HCEC 1CT (cell line): Measurements from ENCODE around the gene ZNF467.

Experiments used
- DNase-seq: peaks from one replicate; pipeline ENCODE4 v3.0.0-alpha.2; 2017

Gene ZNF467

DNA sequence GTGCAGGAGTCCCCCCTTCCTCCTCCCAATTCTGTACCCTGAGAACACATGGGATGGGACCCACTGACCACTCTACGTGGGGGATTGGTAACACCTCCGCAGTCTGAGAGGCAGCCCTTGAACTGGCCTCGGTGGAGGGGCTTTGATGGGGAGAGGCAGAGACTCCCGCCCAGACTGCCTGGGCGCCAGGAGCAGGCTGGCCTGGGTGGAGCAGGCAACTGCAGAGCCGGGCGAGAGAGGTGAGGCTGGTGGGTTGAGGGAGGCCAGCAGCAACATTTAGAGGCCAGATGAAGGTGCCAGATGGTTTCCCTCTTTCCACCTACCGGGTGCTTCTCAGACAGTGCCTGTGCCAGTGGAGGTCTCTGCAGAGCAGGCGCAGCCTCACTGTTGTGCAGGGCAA lies 30.7 kb upstream of the ZNF467 start:
- no peak for DNase-seq

DNA sequence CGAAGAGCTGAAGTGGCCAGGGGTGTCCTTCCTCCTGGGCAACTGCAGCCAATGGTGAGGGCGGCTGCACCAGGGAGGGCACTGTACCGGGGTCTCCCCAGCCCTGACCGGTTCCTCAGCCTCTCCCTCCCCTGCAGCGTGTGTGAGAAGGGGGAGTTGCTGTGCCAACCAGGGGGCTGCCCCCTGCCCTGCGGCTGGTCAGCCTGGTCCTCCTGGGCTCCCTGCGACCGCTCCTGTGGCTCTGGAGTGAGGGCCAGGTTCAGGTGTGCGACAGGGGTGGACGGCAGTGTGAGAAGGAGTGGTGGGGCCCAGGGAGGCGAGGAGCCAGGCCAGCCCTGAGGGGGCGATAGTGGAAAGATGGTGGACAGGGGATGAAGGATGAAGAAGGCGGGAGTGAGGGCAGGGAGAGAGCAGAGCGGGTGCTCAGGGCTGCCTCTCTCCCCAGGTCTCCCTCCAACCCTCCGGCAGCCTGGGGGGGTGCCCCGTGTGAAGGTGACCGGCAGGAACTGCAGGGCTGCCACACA lies 30.2 kb upstream of the ZNF467 start:
- DNase-seq = no peak

DNA sequence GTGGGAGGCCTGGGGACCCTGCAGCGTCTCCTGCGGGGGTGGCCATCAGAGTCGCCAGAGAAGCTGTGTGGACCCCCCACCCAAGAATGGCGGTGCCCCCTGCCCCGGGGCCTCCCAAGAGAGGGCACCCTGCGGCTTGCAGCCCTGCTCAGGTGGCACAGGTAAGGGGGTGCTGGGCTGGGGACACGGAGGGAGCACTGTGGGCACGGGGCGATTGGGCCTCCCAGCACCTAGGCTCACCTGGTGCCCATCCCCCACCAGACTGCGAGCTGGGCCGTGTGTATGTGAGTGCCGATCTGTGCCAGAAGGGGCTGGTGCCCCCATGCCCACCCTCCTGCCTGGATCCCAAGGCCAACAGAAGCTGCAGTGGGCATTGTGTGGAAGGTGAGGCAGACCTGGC lies 29.6 kb upstream of the ZNF467 start:
- DNase-seq = no peak

DNA sequence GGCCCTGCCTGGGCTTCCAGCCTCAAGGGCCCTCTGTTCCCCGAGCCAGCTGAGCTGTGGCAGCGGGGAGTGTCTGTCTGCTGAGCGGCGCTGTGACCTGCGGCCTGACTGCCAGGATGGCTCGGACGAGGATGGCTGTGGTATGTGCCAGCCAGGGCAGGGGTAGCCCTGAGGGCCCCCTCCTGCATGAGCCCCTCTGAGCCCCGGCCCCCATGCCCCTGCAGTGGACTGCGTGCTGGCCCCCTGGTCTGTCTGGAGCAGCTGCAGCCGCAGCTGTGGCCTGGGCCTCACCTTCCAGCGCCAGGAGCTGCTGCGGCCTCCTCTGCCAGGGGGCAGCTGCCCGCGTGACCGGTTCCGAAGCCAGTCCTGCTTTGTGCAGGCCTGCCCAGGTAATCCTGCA lies 28.4 kb upstream of the ZNF467 start:
- DNase-seq = no peak

DNA sequence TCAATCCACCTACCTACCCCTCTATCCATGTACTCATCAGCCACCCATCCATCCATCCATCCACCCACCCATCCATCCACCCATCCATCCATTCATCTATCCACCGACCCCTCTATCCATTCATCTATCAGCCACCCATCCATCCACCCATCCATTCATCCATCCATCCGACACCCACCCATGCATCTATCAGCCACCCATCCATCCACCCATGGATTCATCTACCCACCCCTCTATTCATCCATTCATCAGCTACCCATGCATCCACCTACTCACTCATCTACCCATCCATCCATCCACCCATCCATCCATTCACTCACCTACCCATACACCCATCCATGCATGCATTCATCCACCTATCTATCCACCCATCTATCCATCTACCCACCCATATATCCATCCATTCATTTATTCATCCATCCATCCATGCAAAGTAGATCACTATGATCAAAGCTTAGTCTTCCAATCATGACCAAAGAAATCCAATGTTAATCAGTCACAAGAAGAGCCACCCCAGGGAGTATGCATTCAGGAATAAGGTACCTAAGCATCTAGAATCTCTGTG lies 27.7 kb upstream of the ZNF467 start:
- DNase-seq = no peak

DNA sequence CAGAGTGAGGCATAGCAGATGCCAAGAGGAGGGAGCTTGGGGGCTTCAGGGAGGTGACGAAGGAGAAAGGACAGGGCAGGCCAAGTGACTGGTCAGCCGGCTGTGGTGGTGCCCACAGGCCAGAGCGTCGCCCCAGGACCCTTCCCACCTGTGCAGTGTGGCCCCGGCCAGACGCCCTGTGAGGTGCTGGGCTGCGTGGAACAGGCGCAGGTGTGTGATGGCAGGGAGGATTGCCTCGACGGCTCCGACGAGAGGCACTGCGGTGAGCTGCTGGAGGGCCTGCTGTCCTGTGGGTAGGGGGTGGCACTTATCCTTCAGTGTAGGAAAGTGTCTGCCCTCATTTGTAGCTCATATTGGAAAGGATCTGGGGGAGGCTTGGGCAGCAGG lies 26.8 kb upstream of the ZNF467 start:
- DNase-seq = no peak

DNA sequence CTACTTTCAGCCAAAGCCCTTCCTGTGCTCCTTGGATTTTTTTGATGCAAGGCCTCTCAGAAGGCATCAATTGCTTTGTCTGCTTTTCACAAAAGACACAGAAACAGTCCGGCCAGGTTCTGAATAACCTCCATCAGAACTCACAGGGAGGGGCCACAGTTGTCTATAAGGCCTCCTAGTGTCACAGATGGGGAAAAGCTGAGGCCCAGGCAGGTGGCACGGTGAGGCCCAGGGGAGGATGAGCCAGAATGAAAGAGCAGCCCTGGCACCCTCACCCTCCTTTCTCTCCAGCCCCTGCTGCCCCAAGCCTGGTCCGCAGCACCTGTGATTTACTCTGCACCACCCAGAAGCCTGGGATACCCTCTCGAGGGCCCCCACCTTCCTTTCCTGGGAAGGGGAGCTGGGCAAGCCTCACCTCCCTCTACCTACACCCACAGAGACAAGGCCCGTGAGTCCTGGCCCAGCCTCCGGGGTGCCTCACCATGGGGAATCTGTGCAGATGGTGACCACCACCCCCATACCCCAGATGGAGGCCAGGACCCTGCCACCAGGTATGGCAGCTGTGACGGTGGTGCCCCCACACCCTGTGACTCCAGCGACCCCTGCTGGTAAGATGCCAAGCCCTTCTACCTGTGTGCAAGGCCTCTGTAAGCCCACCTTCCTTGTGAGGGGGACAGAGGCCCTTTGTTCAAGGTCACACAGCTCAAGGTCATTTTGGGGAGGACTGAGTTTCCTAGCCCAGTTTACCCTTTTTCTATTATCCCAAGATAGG lies 26.2 kb upstream of the ZNF467 start:
- DNase-seq = no peak

DNA sequence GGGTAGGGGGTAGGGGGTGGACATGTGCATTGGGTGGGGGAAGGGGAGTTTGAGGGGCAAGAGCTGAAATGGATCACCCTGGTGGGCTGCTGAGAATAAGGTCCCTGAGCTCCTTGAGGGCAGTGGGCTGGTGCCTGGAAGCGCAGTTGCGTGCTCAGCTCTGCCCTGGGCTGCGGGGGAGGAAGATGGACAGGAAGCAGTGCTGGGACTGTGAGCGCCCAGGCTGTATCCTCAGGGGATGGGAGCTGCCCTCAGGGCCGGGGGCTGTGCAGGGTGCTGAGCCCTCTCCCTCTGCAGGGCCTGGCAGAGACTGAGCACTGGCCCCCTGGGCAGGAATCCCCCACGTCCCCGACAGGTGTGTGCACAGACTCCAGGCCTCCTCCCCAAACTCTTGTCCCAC lies 24.4 kb upstream of the ZNF467 start:
- DNase-seq = no peak

DNA sequence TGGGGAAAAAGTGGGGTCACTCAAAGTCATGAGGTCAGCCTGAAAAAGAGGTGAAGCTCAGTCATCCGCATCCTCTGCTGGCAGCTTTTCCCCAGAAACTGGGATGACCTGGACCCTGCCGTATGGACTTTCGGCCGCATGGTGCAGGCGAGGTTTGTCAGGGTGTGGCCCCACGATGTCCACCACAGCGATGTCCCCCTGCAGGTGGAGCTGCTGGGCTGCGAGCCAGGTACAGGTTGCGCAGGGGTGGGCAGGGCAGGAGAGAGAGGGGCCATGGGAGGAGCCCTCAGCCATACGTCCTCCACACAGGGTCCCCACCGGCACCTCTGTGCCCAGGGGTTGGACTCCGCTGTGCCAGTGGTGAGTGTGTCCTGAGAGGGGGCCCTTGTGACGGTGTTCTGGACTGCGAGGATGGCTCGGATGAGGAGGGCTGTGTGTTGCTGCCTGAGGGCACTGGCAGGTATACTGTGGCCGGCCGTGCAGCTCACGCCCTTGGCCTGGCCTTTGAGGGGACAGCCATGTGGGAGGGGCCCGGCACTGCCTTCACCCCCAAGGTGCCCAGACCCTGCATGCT lies 23.0 kb upstream of the ZNF467 start:
- DNase-seq = no peak

DNA sequence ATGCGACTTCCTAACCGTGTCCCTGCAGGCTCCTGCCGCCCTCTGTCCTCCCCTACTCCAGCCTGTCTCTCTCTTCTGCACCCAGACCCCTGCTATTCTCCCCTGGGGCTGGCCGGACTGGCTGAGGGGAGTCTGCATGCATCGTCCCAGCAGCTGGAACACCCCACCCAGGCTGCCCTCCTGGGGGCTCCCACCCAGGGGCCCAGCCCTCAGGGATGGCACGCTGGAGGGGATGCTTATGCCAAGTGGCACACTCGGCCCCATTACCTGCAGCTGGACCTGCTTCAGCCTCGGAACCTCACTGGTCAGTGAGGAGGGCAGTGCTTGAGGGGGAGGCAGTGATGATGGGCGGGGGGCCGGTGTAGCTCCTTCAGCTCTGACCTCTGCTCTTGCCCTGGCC lies 21.7 kb upstream of the ZNF467 start:
- no peak for DNase-seq

DNA sequence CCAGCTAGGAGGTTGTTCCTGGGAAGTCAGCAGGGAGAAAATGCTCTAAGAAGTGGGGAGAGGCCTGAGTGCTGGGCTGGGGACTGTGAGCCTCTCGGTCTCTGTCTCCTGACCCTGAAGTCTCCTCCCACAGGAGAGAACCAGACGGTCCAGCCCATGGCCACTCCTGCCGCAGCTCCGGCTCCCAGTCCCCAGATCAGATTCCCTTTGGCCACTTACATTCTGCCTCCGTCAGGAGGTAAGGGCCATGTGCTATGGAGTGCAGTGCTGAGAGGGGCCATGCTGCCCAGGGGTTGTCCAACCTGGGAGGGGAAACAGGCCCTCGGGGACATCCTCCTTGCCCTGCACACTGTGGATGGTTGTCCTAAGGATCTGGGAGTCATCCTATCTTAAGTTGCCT lies 21.3 kb upstream of the ZNF467 start:
- no peak for DNase-seq

DNA sequence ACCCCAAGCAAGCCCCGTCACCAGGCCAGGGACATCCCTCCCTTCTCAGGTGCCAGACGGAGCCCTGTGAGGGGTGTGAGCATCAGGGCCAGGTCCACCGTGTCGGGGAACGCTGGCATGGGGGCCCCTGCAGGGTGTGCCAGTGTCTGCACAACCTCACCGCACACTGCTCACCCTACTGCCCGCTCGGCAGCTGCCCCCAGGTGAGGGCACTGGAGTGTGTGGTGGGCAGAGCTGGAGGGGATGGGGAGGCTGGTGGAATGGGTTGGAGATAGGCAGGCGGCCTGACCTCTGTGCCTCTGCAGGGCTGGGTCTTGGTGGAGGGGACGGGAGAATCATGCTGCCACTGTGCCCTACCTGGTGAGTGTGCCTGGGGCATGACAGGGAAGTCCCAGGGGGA lies 19.9 kb upstream of the ZNF467 start:
- DNase-seq = no peak

DNA sequence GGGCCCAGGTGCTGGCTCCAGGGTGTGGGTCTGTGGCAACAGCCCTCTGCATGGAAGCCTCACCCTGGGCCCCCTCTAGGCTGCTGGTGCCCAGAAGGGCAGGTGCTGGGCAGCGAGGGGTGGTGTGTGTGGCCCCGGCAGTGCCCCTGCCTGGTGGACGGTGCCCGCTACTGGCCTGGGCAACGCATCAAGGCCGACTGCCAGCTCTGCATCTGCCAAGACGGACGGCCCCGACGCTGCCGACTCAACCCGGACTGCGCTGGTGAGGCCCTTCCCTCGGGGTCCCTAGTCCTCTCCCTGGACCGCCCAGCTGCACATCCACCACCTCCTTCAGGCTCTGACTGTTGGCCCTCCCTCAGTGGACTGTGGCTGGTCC lies 18.8 kb upstream of the ZNF467 start:
- DNase-seq = no peak

DNA sequence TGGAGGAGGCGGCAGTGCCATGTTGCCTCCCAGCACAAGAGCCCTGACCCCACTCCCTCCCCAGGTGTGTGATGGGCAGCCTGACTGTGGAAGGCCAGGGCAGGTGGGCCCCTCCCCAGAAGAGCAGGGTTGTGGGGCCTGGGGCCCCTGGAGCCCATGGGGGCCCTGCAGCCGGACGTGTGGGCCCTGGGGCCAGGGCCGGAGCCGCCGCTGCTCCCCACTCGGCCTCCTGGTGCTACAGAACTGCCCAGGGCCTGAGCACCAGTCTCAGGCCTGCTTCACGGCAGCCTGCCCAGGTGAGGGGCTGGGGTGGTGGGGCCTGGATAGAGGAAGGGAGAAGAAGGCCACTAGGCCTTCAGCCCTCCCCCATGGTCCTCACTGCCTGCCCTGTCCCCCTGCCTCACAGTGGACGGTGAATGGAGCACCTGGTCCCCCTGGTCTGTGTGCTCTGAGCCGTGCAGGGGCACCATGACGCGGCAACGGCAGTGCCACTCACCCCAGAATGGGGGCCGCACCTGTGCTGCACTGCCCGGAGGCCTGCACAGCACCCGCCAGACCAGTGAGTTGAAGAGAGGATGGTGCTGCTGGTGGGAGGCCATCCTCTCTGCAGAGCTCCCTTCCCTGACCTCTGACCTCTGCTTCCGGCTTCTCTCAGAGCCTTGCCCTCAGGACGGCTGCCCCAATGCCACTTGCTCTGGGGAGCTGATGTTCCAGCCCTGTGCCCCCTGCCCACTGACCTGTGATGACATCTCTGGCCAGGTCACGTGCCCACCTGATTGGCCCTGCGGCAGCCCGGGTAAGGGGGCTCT lies 18.2 kb upstream of the ZNF467 start:
- no peak for DNase-seq

DNA sequence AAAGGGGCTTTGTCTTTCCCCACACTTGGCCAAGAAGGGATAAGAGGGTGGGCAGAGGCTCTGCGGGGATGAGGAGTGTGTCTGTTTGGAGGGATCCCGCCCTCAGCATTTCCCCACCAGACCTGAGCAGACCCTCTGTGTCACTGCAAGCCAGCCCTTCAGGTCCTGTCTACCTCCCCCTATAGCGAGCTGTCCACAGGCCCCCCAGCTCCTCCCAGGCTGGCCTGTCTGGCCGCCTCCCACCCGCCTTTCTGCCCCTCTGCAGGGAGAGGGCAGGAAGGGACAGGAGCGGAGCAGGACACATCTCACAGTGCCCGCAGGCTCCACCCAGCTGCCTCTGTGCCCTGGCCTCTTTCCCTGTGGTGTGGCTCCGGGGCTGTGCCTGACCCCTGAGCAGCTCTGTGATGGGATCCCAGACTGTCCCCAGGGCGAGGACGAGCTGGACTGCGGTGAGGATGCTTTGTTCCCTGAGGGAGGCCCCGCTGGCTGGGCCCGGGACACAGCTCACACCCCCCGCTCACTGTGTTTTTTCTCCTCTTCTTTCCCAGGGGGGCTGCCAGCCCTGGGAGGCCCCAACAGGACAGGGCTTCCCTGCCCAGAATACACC lies 17.5 kb upstream of the ZNF467 start:
- DNase-seq = no peak

DNA sequence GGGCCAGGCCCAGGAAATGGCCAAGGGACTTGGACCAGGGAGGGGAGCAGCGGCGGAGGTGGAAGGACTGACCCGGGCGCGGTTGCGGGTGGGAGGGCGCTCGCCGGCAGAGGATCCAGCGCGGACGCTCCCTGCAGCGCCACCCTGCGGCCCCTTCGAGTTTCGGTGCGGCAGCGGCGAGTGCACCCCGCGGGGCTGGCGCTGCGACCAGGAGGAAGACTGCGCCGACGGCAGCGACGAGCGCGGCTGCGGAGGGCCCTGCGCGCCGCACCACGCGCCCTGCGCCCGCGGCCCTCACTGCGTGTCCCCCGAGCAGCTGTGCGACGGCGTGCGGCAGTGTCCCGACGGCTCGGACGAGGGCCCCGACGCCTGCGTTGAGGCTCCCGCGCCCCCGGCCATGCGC lies 16.8 kb upstream of the ZNF467 start:
- DNase-seq = no peak

DNA sequence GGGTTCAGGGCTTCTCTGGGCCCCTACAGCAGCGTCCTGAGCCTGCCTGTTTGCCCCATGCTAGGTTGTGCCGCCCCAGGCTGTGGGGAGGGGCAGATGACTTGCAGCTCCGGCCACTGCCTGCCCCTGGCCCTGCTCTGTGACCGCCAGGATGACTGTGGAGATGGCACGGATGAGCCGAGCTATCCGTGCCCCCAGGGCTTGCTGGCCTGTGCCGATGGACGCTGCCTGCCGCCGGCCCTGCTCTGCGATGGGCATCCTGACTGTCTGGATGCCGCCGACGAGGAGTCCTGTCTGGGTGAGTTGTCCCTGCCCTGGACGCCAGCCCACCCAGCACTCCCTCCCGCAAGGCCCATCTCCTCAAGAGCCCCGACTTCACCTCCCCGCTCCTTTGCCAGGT lies 15.7 kb upstream of the ZNF467 start:
- no peak for DNase-seq

DNA sequence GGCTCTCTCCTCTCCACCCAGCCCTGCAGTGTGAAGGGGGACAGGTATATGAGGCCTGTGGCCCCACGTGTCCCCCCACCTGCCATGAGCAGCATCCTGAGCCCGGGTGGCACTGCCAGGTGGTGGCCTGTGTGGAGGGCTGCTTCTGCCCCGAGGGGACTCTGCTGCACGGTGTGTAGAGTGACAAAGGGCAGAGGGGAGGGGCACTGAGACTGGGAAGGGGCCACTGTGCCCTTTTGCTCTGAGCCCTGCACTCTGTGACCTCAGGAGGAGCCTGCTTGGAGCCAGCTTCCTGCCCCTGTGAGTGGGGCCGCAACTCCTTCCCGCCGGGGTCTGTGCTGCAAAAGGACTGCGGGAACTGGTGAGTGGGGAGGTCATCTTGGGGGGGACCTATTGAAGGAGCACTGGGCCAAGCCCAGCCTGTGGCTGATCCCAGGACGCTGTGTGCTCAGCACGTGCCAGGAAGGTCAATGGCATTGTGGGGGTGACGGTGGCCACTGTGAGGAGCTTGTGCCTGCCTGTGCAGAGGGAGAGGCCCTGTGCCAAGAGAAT lies 15.0 kb upstream of the ZNF467 start:
- no peak for DNase-seq

DNA sequence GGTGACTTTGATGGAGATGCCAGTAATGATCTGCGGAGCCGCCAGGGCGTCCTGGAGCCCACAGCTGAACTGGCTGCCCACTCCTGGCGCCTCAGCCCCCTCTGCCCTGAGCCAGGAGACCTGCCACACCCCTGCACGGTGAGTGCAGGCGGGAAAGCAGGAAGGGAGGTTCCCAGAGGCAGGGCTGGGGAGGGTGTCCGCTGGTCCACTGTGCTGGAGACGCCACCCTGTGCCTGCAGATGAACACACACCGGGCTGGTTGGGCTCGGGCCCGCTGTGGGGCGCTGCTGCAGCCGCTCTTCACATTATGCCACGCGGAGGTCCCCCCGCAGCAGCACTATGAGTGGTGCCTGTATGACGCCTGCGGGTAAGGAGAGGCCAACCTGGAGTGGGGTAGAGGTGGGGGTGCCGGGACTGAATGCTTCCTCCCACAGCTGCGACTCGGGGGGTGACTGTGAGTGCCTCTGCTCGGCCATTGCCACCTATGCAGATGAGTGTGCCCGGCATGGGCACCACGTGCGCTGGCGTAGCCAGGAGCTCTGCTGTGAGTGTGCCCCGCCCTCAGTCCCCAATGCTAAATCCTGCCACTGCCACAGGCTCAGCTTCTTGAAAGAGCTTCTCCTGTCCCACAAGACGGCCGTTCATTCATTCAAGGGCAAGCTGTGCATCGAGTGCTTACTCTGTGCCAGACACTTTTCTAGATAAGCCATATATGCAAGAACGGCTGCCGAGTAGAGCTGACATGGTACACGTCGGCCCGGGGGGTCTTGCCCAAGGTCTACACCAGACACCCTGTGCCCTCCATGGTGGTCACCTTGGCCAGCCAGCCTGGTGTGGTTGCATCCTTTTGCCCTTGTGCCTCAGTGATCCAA lies 14.3 kb upstream of the ZNF467 start:
- no peak for DNase-seq

DNA sequence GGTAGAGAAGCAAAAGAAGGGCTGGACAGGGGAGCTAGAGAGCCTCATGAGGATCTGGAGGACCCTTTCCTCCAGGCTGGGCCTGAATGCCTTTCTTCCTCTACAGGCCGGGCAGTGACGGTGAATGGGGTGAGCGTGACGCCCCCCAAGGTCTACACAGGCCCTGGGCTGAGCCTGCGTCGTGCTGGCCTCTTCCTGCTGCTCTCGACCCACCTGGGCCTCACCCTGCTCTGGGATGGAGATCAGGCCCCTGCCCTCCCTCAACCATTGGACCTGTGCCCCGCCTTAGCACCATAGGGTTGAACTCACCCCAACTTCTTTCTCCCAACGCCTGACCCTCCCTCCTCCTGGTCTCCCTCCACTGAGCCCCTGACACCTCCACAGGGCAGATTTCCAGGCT lies 12.6 kb upstream of the ZNF467 start:
- no peak for DNase-seq

DNA sequence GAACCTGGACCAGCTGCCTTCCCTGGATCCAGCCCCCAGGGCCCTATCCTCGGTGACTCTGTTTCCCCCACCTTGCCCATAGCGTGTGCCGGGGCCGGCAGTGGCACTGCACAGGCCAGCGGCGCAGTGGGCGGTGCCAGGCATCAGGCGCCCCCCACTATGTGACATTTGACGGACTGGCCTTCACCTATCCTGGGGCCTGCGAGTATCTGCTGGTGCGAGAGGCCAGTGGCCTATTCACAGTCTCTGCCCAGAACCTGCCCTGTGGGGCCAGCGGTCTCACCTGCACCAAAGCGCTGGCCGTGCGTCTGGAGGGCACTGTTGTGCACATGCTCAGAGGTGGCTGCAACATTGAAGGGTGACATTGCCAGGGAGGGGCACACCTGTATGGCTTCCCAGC lies 12.0 kb upstream of the ZNF467 start:
- no peak for DNase-seq

DNA sequence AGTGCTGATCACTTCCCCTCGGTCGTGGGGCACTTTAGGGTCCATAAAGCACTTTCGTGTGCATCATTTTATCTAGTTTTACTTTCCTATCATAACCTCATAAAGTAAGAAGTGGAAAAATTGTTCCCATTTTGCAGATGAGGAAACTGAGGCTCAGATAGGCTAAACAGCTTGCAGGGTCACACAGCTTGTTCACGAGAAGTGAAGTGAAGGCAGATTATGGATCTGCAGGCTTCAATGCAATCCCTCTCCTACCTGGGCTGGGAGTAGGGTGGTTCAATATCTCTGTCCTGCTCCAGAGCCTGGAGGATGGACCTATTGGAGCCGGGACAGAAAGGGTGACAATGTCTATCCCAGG lies 10.8 kb upstream of the ZNF467 start:
- DNase-seq = no peak
